HL-60 (cell line): Measurements from ENCODE around the gene TDRD12.

Source experiments
- GABPA ChIP-seq: IDR thresholded peaks from 2 replicates; pipeline ENCODE4 v1.6.1; 2012; ENCODE audit warnings: low read depth
- POLR2AphosphoS5 ChIP-seq: IDR thresholded peaks from 2 replicates; pipeline ENCODE4 v1.6.1; 2012; ENCODE audit warnings: low read depth
- TF ChIP-seq, protein P1 (sequence below): IDR thresholded peaks from one replicate; pipeline ENCODE4 v1.5.1; 2011; ENCODE audit warnings: low read length, control low read depth, inconsistent platforms; ENCODE audit not compliant: insufficient read depth
- TF ChIP-seq, protein P2 (sequence below): IDR thresholded peaks from 2 replicates; pipeline ENCODE4 v1.6.1; 2012; ENCODE audit warnings: low read depth; ENCODE audit not compliant: insufficient replicate concordance

DNA sequence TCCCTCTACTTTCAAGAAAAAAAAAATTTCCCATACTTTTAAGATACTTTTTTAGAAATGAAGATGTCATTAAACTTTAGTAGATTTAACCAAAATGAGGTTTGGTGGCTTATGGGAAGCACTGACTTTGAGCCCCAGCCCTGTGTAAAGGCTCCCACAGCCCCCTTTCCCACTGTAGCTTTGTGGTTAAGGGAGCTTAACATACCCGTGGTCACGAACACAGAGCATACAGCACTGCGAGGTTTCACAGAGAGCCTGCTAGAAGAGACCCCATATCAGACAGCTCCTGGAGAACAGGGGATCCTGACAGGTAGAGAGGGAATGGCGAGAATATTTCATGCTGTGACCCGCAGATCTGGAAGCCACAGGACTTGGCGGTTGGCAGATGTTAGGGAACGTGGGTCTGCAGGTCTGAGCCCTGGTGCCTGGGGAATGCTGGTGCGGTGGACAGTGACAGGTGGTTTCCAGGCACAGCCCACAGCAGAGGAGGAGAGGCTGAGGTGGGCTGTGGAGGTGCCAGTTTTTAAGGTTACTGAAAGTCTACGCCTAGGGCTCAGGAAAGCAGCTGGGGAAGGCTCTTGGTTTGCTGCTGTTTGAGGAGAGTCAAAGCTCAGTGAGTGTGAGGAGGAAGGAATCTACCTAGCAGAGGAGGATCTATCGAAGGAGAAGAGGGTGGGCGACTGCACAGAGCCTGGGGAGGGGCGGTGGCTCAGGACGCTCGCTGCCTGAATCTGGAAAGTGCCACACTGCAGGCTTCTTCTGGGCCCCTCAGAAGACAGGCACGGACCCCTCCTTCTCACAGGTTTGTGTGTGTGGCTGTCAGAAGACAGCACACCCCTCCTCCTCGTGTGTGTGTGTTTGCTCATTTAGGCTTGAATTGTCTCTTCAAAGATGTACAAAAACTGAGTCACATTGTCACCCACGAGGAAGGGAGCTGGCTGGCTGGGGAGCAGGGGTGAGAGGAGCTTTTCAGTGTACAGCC is 100.1 kb downstream of the TDRD12 start:
- TF ChIP-seq, protein P1, sequence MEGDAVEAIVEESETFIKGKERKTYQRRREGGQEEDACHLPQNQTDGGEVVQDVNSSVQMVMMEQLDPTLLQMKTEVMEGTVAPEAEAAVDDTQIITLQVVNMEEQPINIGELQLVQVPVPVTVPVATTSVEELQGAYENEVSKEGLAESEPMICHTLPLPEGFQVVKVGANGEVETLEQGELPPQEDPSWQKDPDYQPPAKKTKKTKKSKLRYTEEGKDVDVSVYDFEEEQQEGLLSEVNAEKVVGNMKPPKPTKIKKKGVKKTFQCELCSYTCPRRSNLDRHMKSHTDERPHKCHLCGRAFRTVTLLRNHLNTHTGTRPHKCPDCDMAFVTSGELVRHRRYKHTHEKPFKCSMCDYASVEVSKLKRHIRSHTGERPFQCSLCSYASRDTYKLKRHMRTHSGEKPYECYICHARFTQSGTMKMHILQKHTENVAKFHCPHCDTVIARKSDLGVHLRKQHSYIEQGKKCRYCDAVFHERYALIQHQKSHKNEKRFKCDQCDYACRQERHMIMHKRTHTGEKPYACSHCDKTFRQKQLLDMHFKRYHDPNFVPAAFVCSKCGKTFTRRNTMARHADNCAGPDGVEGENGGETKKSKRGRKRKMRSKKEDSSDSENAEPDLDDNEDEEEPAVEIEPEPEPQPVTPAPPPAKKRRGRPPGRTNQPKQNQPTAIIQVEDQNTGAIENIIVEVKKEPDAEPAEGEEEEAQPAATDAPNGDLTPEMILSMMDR, result no peak
- TF ChIP-seq POLR2AphosphoS5 (no peak), GABPA (no peak)
- TF ChIP-seq, protein P2, sequence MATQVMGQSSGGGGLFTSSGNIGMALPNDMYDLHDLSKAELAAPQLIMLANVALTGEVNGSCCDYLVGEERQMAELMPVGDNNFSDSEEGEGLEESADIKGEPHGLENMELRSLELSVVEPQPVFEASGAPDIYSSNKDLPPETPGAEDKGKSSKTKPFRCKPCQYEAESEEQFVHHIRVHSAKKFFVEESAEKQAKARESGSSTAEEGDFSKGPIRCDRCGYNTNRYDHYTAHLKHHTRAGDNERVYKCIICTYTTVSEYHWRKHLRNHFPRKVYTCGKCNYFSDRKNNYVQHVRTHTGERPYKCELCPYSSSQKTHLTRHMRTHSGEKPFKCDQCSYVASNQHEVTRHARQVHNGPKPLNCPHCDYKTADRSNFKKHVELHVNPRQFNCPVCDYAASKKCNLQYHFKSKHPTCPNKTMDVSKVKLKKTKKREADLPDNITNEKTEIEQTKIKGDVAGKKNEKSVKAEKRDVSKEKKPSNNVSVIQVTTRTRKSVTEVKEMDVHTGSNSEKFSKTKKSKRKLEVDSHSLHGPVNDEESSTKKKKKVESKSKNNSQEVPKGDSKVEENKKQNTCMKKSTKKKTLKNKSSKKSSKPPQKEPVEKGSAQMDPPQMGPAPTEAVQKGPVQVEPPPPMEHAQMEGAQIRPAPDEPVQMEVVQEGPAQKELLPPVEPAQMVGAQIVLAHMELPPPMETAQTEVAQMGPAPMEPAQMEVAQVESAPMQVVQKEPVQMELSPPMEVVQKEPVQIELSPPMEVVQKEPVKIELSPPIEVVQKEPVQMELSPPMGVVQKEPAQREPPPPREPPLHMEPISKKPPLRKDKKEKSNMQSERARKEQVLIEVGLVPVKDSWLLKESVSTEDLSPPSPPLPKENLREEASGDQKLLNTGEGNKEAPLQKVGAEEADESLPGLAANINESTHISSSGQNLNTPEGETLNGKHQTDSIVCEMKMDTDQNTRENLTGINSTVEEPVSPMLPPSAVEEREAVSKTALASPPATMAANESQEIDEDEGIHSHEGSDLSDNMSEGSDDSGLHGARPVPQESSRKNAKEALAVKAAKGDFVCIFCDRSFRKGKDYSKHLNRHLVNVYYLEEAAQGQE, result no peak
